Renal cortex interstitium (tissue), 11 donors: ENCODE data around the gene ITSN1. TPM values are rescaled to one million over a fixed set of nuclear protein-coding genes. Genes with fewer than 3 reads are reported as not detected.

Source experiments
- DNase-seq, 11 donors: peaks; one replicate each; pipeline ENCODE4 v3.0.0-alpha.2; 2013; ENCODE audit warnings: low read depth in 9 of 11, low spot score in 4 of 11; ENCODE audit errors: extremely low read depth in 1 of 11
- polyA plus RNA-seq, 3 donors: library from polyadenylated mRNA; unstranded; fragments of 120-200 nt; gene quantifications; one replicate each; pipeline ENCODE4 v1.2.1, GENCODE V29; 2013; ENCODE audit not compliant: insufficient read length in 3 of 3

The ITSN1 gene
- polyA plus RNA-seq, 3 donors = 42.9 to 52.1 (median 47.9) TPM

GRCh38 chr21:33817138-33817537, 174.8 kb downstream of the ITSN1 start:
- no peak for DNase-seq

- no peak for DNase-seq
Measured at GRCh38 chr21:33817663-33818451, 175.6 kb downstream of the ITSN1 start.

- no peak for DNase-seq
Measured at GRCh38 chr21:33820230-33820770, 178.0 kb downstream of the ITSN1 start.

GRCh38 chr21:33820798-33821197, 178.5 kb downstream of the ITSN1 start:
- DNase-seq = no peak

- no peak for DNase-seq
Measured at GRCh38 chr21:33821503-33822322, 179.4 kb downstream of the ITSN1 start.

- no peak for DNase-seq
Measured at GRCh38 chr21:33824156-33824941, 182.0 kb downstream of the ITSN1 start.

GRCh38 chr21:33825419-33825818, 183.1 kb downstream of the ITSN1 start:
- DNase-seq = no peak

GRCh38 chr21:33825915-33826314, 183.6 kb downstream of the ITSN1 start:
- DNase-seq = peak in 1 of 11 donors; percentile 29

GRCh38 chr21:33828083-33828482, 185.8 kb downstream of the ITSN1 start:
- no peak for DNase-seq

GRCh38 chr21:33828577-33828976, 186.3 kb downstream of the ITSN1 start:
- no peak for DNase-seq

GRCh38 chr21:33829844-33830243, 187.5 kb downstream of the ITSN1 start:
- no peak for DNase-seq

- no peak for DNase-seq
Measured at GRCh38 chr21:33831962-33832659, 189.8 kb downstream of the ITSN1 start.

GRCh38 chr21:33834801-33835500, 192.7 kb downstream of the ITSN1 start:
- no peak for DNase-seq

- no peak for DNase-seq
Measured at GRCh38 chr21:33835920-33836319, 193.6 kb downstream of the ITSN1 start.

- DNase-seq = no peak
Measured at GRCh38 chr21:33836408-33836807, 194.1 kb downstream of the ITSN1 start.

GRCh38 chr21:33839167-33839716, 196.9 kb downstream of the ITSN1 start:
- no peak for DNase-seq

- no peak for DNase-seq
Measured at GRCh38 chr21:33839806-33840205, 197.5 kb downstream of the ITSN1 start.

- DNase-seq = no peak
Measured at GRCh38 chr21:33840771-33841170, 198.5 kb downstream of the ITSN1 start.
